ENCODE data around the gene STUB1. TPM values are rescaled to one million over a fixed set of nuclear protein-coding genes. Genes with fewer than 3 reads are reported as not detected.

The STUB1 gene
- total RNA-seq, 2 experiments from 2014 or later: 72.4 to 85.5 TPM

- H3K79me2 ChIP-seq (ENCODE audit: insufficient read depth, low read depth, low read length): peaks cover 29% of the 10 kb centered on the region; the same call in 1 of the 2 replicates
- no peak for DNase-seq (ENCODE audit: low spot score)
- no peaks in the 10 kb centered on the region for H3K9me2 ChIP-seq (ENCODE audit: insufficient read depth, low read length)
- no peak overlapping the region for H3K4me2 ChIP-seq (ENCODE audit: low read length)
- no peak overlapping the region for H3K27ac ChIP-seq (ENCODE audit: low read depth, low read length, poor library complexity, severe bottlenecking)
- intact Hi-C loops (cut with micrococcal nuclease; ENCODE audit: unreplicated experiment): no loop called here
- H3K4me3 ChIP-seq (ENCODE audit: low read depth, low read length, poor library complexity, severe bottlenecking): no peak overlapping the region
- 0 out of 2 replicates have a peak, but pooled peaks cover 5% of the 10 kb centered on the region for H4K20me1 ChIP-seq (ENCODE audit: insufficient read depth, low read length)
- peak; percentile 54; the same call in 1 of the 2 replicates for TF ChIP-seq CTCF (conservative IDR thresholded peaks at IDR 0.05; ENCODE audit: low read length)
- no peak for TF ChIP-seq EZH2phosphoT487 (IDR thresholded peaks at IDR 0.05; ENCODE audit: borderline replicate concordance, low read depth, low read length)
- peaks cover 46% of the 10 kb centered on the region for H3K36me3 ChIP-seq (ENCODE audit: insufficient read depth, low read length)
- ChIA-PET CTCF (ENCODE audit: unreplicated experiment) (no interaction called here), POLR2A (no interaction called here)
- no peak overlapping the region for H2AFZ ChIP-seq (ENCODE audit: low read length)
- no TSS peak for BruUV-seq (replicated peaks)
- peaks cover 40% of the 10 kb centered on the region for H3K4me1 ChIP-seq (ENCODE audit: insufficient read depth, low read length, poor library complexity, severe bottlenecking)
- H3K9me3 ChIP-seq (ENCODE audit: low read length): no peaks in the 10 kb centered on the region
These were observed 5.8 kb downstream of the STUB1 start for GRCh38 chr16:685967-686366.

- Histone ChIP-seq H3K4me3 (ENCODE audit: low read depth, low read length, poor library complexity, severe bottlenecking) (no peak overlapping the region), H3K9me2 (ENCODE audit: insufficient read depth, low read length) (no peaks in the 10 kb centered on the region), H3K9me3 (ENCODE audit: low read length) (no peaks in the 10 kb centered on the region), H4K20me1 (ENCODE audit: insufficient read depth, low read length) (no peaks in the 10 kb centered on the region), H3K4me1 (ENCODE audit: insufficient read depth, low read length, poor library complexity, severe bottlenecking) (peaks cover 33% of the 10 kb centered on the region), H3K36me3 (ENCODE audit: insufficient read depth, low read length) (peaks cover 40% of the 10 kb centered on the region), H2AFZ (ENCODE audit: low read length) (no peak overlapping the region), H3K27ac (ENCODE audit: low read depth, low read length, poor library complexity, severe bottlenecking) (no peak overlapping the region), H3K4me2 (ENCODE audit: low read length) (no peak overlapping the region), H3K79me2 (ENCODE audit: insufficient read depth, low read depth, low read length) (peaks cover 22% of the 10 kb centered on the region; the same call in 1 of the 2 replicates)
- ChIA-PET POLR2A (no interaction called here), CTCF (ENCODE audit: unreplicated experiment) (no interaction called here)
- DNase-seq (ENCODE audit: low spot score): no peak
- intact Hi-C loops (cut with micrococcal nuclease; ENCODE audit: unreplicated experiment): no loop called here
- BruUV-seq (replicated peaks): no TSS peak
- TF ChIP-seq EZH2phosphoT487 (IDR thresholded peaks at IDR 0.05; ENCODE audit: borderline replicate concordance, low read depth, low read length): no peak
- no peak for TF ChIP-seq CTCF (conservative IDR thresholded peaks at IDR 0.05; ENCODE audit: low read length)
These were observed 6.5 kb downstream of the STUB1 start for GRCh38 chr16:686459-687260.

- POLR2A ChIA-PET: no interaction called here
- no peaks in the 10 kb centered on the region for H3K9me3 ChIP-seq (ENCODE audit: low read length)
- peaks cover 17% of the 10 kb centered on the region; the same call in 1 of the 2 replicates for H3K79me2 ChIP-seq (ENCODE audit: insufficient read depth, low read depth, low read length)
- no peak for TF ChIP-seq EZH2phosphoT487 (IDR thresholded peaks at IDR 0.05; ENCODE audit: borderline replicate concordance, low read depth, low read length)
- TF ChIP-seq CTCF (conservative IDR thresholded peaks at IDR 0.05; ENCODE audit: low read length): no peak
- no peaks in the 10 kb centered on the region for H4K20me1 ChIP-seq (ENCODE audit: insufficient read depth, low read length)
- CTCF ChIA-PET (ENCODE audit: unreplicated experiment): no interaction called here
- H3K4me3 ChIP-seq (ENCODE audit: low read depth, low read length, poor library complexity, severe bottlenecking): no peak overlapping the region
- H3K9me2 ChIP-seq (ENCODE audit: insufficient read depth, low read length): no peaks in the 10 kb centered on the region
- H3K4me2 ChIP-seq (ENCODE audit: low read length): no peak overlapping the region
- peaks cover 31% of the 10 kb centered on the region for H3K4me1 ChIP-seq (ENCODE audit: insufficient read depth, low read length, poor library complexity, severe bottlenecking)
- H3K27ac ChIP-seq (ENCODE audit: low read depth, low read length, poor library complexity, severe bottlenecking): no peak overlapping the region
- peaks cover 32% of the 10 kb centered on the region for H3K36me3 ChIP-seq (ENCODE audit: insufficient read depth, low read length)
- intact Hi-C loops (cut with micrococcal nuclease; ENCODE audit: unreplicated experiment): no loop called here
- BruUV-seq (replicated peaks): no TSS peak
- DNase-seq (ENCODE audit: low spot score): no peak
- no peak overlapping the region for H2AFZ ChIP-seq (ENCODE audit: low read length)
These were observed 7.3 kb downstream of the STUB1 start for GRCh38 chr16:687499-687898.

All from OCI-LY7 (cell line).